Measurements from ENCODE around the gene MGA. TPM values are rescaled to one million over a fixed set of nuclear protein-coding genes. Genes with fewer than 3 reads are reported as not detected.

The MGA gene
- total RNA-seq, 1 donor from 2014 or later = 37.7 TPM

- Mint-ChIP-seq H3K4me3 (no peak overlapping the region), H3K9me3 (no peaks in the 10 kb centered on the region), H3K27ac (no peak overlapping the region), H3K27me3 (no peaks in the 10 kb centered on the region), H3K4me1 (peaks cover 12% of the 10 kb centered on the region), H3K36me3 (ENCODE audit: low read depth) (peaks cover 17% of the 10 kb centered on the region)
- no peak for DNase-seq
- intact Hi-C loops (cut with micrococcal nuclease) = no loop called here
Measured at GRCh38 chr15:41801850-41802455, 141.7 kb downstream of the MGA start.

- Mint-ChIP-seq H3K36me3 (ENCODE audit: low read depth) (peaks cover 17% of the 10 kb centered on the region), H3K4me1 (peaks cover 5% of the 10 kb centered on the region), H3K9me3 (no peaks in the 10 kb centered on the region), H3K4me3 (no peak overlapping the region), H3K27me3 (no peaks in the 10 kb centered on the region), H3K27ac (peak overlapping the region; percentile 55)
- DNase-seq = no peak
- intact Hi-C loops (cut with micrococcal nuclease) = no loop called here
Measured at GRCh38 chr15:41804361-41804760, 144.2 kb downstream of the MGA start.

GRCh38 chr15:41804916-41805666 is 144.9 kb downstream of the MGA start:
- intact Hi-C loops (cut with micrococcal nuclease) = no loop called here
- no peak overlapping the region for H3K4me3 Mint-ChIP-seq
- H3K9me3 Mint-ChIP-seq = no peaks in the 10 kb centered on the region
- H3K4me1 Mint-ChIP-seq = peaks cover 9% of the 10 kb centered on the region
- H3K27me3 Mint-ChIP-seq = no peaks in the 10 kb centered on the region
- H3K36me3 Mint-ChIP-seq (ENCODE audit: low read depth) = peaks cover 15% of the 10 kb centered on the region
- no peak for DNase-seq
- H3K27ac Mint-ChIP-seq = peak overlapping the region; percentile 55

- H3K9me3 Mint-ChIP-seq = no peaks in the 10 kb centered on the region
- H3K4me1 Mint-ChIP-seq = peaks cover 11% of the 10 kb centered on the region
- H3K27me3 Mint-ChIP-seq = no peaks in the 10 kb centered on the region
- peaks cover 10% of the 10 kb centered on the region for H3K36me3 Mint-ChIP-seq (ENCODE audit: low read depth)
- H3K4me3 Mint-ChIP-seq = no peak overlapping the region
- H3K27ac Mint-ChIP-seq = no peak overlapping the region
- intact Hi-C loops (cut with micrococcal nuclease) = no loop called here
- DNase-seq = no peak
Measured at GRCh38 chr15:41805711-41806110, 145.5 kb downstream of the MGA start.

- no peak overlapping the region for H3K27ac Mint-ChIP-seq
- no peaks in the 10 kb centered on the region for H3K27me3 Mint-ChIP-seq
- DNase-seq = no peak
- peaks cover 3% of the 10 kb centered on the region for H3K36me3 Mint-ChIP-seq (ENCODE audit: low read depth)
- peaks cover 20% of the 10 kb centered on the region for H3K4me1 Mint-ChIP-seq
- no peak overlapping the region for H3K4me3 Mint-ChIP-seq
- H3K9me3 Mint-ChIP-seq = no peaks in the 10 kb centered on the region
- intact Hi-C loops (cut with micrococcal nuclease) = no loop called here
Measured at GRCh38 chr15:41806291-41807181, 146.3 kb downstream of the MGA start.

GRCh38 chr15:41809121-41809520 is 148.9 kb downstream of the MGA start:
- Mint-ChIP-seq H3K4me1 (peaks cover 24% of the 10 kb centered on the region), H3K4me3 (no peak overlapping the region), H3K27ac (no peak overlapping the region), H3K27me3 (no peaks in the 10 kb centered on the region), H3K9me3 (no peaks in the 10 kb centered on the region), H3K36me3 (ENCODE audit: low read depth) (peaks cover 7% of the 10 kb centered on the region)
- intact Hi-C loops (cut with micrococcal nuclease) = no loop called here
- no peak for DNase-seq

GRCh38 chr15:41809526-41810220 is 149.5 kb downstream of the MGA start:
- peaks cover 6% of the 10 kb centered on the region for H3K36me3 Mint-ChIP-seq (ENCODE audit: low read depth)
- no peaks in the 10 kb centered on the region for H3K27me3 Mint-ChIP-seq
- no peak for DNase-seq
- no peaks in the 10 kb centered on the region for H3K9me3 Mint-ChIP-seq
- intact Hi-C loops (cut with micrococcal nuclease) = loop anchor here (2.0 to 5.0 kb wide), 3 partner anchors 113 to 207 kb away; no protein-coding TSS in a partner anchor
- H3K4me3 Mint-ChIP-seq = no peak overlapping the region
- H3K4me1 Mint-ChIP-seq = peaks cover 24% of the 10 kb centered on the region
- H3K27ac Mint-ChIP-seq = no peak overlapping the region

- no peaks in the 10 kb centered on the region for H3K9me3 Mint-ChIP-seq
- H3K4me3 Mint-ChIP-seq = no peak overlapping the region
- H3K4me1 Mint-ChIP-seq = peaks cover 19% of the 10 kb centered on the region
- H3K36me3 Mint-ChIP-seq (ENCODE audit: low read depth) = peaks cover 8% of the 10 kb centered on the region
- intact Hi-C loops (cut with micrococcal nuclease) = loop anchor here (1.0 to 5.0 kb wide), 6 partner anchors 37 to 345 kb away; partner anchors contain the start of gene MAPKBP1
- no peaks in the 10 kb centered on the region for H3K27me3 Mint-ChIP-seq
- no peak overlapping the region for H3K27ac Mint-ChIP-seq
- DNase-seq = no peak
Measured at GRCh38 chr15:41810651-41811431, 150.6 kb downstream of the MGA start.

- peaks cover 19% of the 10 kb centered on the region for H3K4me1 Mint-ChIP-seq
- intact Hi-C loops (cut with micrococcal nuclease) = loop anchor here (1.0 to 5.0 kb wide), 6 partner anchors 37 to 345 kb away; partner anchors contain the start of gene MAPKBP1
- peak overlapping the region; percentile 20 for H3K27ac Mint-ChIP-seq
- H3K36me3 Mint-ChIP-seq (ENCODE audit: low read depth) = peaks cover 12% of the 10 kb centered on the region
- H3K4me3 Mint-ChIP-seq = no peak overlapping the region
- peak; percentile 92 for DNase-seq
- H3K9me3 Mint-ChIP-seq = no peaks in the 10 kb centered on the region
- H3K27me3 Mint-ChIP-seq = no peaks in the 10 kb centered on the region
Measured at GRCh38 chr15:41811432-41812195, 151.4 kb downstream of the MGA start.

GRCh38 chr15:41812820-41813375 is 152.7 kb downstream of the MGA start:
- Mint-ChIP-seq H3K27ac (no peak overlapping the region), H3K4me1 (peaks cover 19% of the 10 kb centered on the region), H3K4me3 (no peak overlapping the region), H3K27me3 (no peaks in the 10 kb centered on the region), H3K9me3 (no peaks in the 10 kb centered on the region), H3K36me3 (ENCODE audit: low read depth) (peaks cover 12% of the 10 kb centered on the region)
- intact Hi-C loops (cut with micrococcal nuclease) = loop anchor here (5.0 kb wide), 1 partner anchor 191 kb away; no protein-coding TSS in a partner anchor
- no peak for DNase-seq

GRCh38 chr15:41813426-41813825 is 153.2 kb downstream of the MGA start:
- H3K27me3 Mint-ChIP-seq = no peaks in the 10 kb centered on the region
- intact Hi-C loops (cut with micrococcal nuclease) = loop anchor here (5.0 kb wide), 1 partner anchor 191 kb away; no protein-coding TSS in a partner anchor
- no peak overlapping the region for H3K27ac Mint-ChIP-seq
- no peak overlapping the region for H3K4me3 Mint-ChIP-seq
- H3K9me3 Mint-ChIP-seq = no peaks in the 10 kb centered on the region
- H3K4me1 Mint-ChIP-seq = peaks cover 19% of the 10 kb centered on the region
- peaks cover 12% of the 10 kb centered on the region for H3K36me3 Mint-ChIP-seq (ENCODE audit: low read depth)
- DNase-seq = no peak

- H3K36me3 Mint-ChIP-seq (ENCODE audit: low read depth) = peaks cover 15% of the 10 kb centered on the region
- H3K27ac Mint-ChIP-seq = no peak overlapping the region
- H3K9me3 Mint-ChIP-seq = no peaks in the 10 kb centered on the region
- H3K27me3 Mint-ChIP-seq = no peaks in the 10 kb centered on the region
- no peak overlapping the region for H3K4me3 Mint-ChIP-seq
- peaks cover 19% of the 10 kb centered on the region for H3K4me1 Mint-ChIP-seq
- intact Hi-C loops (cut with micrococcal nuclease) = loop anchor here (5.0 kb wide), 1 partner anchor 192 kb away; no protein-coding TSS in a partner anchor
- no peak for DNase-seq
Measured at GRCh38 chr15:41814534-41814933, 154.3 kb downstream of the MGA start.
